GM19193 (cell line): Measurements from ENCODE around the gene MERTK.

Experiments used
- POLR2A ChIP-seq: IDR thresholded peaks from 4 replicates; pipeline ENCODE4 v1.6.1; 2011; ENCODE audit not compliant: insufficient read depth, insufficient read length; ENCODE audit errors: extremely low read depth

MERTK gene

GRCh38 chr2:111994042-111994441, 95.6 kb downstream of the MERTK start:
- TF ChIP-seq POLR2A, result no peak

DNA sequence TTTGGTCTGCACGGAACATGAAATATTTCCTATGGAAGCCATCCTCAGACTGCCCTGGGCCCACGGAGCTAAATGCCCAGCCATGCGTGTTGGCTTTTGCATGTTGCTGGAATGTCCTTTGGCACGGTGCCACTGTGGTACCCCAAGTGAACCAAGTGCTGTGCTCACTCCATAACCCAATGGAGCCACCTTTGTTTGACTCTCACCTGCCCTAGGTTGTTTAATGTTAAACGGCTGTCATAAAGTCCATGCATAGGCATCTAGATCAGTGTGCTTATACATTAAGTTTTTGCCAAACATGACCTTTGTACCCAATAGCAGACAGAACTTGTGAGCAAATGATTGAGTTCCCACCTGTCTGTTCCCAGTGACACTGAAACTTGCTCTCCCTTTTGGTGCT, 96.7 kb downstream of the MERTK start:
- TF ChIP-seq POLR2A, result no peak

DNA sequence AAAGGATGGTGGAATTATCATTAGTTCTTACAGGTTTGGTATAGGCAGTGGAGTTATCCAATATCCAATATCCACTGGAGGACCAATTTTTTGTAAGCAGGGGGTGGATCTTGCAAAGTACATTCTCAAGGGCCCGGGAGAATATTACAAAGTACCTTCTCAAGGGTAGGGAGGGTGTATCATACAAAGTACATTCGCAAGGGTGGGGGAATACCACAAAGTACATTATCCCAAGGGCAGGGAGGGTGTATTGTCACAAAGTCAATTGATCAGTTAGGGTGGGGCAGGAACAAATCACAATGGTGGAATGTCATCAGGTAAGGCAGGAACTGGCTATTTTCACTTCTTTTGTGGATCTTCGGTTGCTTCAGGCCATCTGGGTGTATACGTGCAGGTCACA, 101.4 kb downstream of the MERTK start:
- no peak for TF ChIP-seq POLR2A

DNA sequence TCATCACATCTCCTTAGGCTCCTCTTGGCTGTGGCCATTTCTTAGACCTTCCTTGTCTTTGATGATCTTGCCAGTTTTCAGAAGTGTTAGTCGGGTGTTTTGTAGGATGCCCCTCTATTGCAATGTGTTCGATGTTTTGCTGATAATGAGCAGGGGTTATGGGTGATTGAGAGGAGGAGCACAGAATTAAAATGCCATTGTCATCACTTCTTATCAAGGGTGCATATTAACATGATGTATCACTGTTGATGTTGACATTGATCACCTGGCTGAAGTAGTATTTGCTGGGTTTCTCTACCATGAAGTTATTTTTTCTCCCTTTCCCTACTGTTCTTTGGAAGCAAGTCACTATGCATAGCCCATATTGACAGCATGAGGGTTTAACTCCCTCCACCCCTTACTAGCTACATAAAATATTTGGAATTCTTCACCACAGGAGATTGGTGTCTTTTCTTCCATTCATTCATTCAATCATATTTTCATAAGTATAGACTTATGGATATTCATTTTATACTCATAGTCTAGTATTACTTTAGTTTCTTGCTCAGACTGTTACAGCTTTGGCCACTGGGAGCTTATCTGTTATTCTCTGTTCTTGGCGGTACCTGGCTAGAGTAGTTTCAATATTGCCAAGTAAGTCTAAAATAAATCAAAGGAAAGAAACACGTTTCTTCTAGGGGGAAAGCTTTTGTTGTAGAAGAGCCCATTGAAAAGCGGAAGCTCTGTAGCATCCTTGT, 102.2 kb downstream of the MERTK start:
- no peak for TF ChIP-seq POLR2A

DNA sequence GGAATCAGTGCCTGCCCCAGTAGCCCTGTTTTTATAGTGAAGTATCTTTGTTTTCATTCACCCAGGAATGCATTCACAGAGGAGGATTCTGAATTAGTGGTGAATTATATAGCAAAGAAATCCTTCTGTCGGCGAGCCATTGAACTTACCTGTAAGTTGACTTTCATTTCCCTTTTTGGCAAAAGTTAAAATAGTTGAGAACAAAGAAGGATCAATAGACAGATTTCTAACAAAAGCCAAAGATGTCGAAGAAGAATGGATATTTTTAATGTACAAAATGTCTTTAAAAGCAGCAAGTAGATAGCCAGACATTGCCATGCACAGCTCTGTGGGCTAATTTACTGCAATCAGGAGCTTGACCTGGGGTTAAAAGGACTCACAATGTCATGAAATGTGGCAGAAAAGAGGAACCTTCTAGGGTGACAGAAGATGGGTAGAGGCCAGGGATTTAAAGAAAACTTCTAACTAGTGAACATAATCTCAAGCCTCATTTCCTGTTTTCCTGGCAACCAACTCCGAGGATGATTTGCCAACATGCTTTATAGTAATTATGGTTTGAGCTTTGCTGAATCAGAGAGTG, 102.8 kb downstream of the MERTK start:
- TF ChIP-seq POLR2A, result no peak

DNA sequence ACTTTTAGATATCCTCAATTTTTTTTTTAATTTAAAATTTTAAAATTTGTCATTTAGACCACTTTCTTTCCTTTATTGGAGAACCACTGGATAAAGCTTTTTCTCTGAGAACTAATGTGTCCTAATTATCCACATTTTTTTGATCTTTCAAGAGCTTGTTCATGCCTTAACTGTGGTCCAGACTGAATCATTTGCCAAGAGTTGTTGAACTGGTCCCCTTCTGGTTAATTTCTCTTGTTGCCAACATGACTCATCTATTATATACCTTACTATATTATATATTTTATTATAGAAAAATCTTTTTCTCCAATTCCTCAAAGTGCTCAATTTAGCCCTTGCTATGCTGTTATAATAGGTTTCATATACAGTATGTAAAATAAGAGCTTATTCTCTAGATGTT, 103.5 kb downstream of the MERTK start:
- TF ChIP-seq POLR2A, result no peak

- no peak for TF ChIP-seq POLR2A
Measured at GRCh38 chr2:112003576-112004252, 105.3 kb downstream of the MERTK start.

DNA sequence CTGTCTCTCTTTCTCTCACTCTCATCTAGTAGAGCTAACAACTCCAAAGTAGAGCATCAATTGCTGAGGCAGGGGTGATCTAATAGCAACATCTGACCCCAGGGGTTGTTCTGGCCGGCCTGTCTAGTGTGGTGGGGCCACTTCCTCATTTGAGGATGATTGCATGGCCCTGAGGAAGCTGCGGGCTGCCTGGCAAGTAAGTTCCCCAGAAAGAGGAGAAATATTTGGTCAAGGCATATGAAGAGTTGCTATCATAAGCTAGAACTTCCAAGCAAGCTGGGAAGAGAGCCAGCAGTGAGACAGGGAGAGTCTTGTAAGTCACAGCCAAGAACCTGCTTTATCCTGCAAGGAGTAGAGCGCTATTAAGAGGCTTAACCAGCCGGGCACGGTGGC, 105.8 kb downstream of the MERTK start:
- no peak for TF ChIP-seq POLR2A

GRCh38 chr2:112005406-112006075, 107.1 kb downstream of the MERTK start:
- no peak for TF ChIP-seq POLR2A

GRCh38 chr2:112006076-112006410, 107.6 kb downstream of the MERTK start:
- no peak for TF ChIP-seq POLR2A

DNA sequence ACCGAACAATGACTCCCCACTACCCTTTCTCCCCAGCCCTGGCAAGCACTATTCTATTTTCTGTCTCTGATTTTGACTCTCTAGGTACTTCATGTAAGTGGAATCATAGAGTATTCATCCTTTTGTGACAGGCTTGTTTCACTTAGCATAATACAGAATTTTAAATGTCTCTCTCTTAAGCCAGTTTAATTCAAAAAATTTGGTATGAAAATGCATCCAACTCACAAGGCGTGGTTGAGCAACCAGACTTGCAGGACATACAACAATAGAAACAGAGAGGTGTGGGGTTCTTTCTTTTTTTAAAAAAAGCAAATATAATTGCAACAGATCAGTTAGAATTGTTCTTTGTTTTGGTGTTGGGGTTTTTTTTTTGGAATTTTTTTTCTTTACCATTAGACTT, 109.1 kb downstream of the MERTK start:
- no peak for TF ChIP-seq POLR2A

DNA sequence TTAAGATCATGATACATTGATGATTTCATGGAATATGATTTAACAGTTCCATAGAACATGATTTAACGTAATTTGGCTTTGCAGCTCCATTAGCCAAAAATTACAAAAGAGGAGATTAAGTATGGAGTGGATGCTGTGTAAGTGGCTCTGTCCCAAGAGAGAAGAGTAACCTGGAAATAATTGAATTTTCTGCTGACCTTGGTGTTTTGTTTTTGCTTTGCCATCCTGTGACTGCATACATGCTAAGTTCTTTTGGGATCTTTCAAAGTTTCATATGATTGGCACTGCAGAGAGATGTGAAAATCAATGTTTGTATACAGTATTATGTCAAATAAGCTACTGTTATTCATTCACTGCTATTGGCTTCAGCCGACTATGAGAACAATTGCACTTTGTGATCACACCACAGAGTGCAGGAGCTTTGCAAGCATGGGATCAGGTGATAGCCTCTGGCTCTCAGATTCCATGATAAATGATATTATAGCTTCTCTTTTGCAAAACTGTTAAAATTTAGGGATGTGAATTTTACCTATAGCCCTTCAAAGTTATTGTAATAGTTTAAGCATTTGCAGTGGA, 110.6 kb downstream of the MERTK start:
- TF ChIP-seq POLR2A, result no peak

- no peak for TF ChIP-seq POLR2A
Measured at GRCh38 chr2:112010751-112011150, 112.3 kb downstream of the MERTK start.

DNA sequence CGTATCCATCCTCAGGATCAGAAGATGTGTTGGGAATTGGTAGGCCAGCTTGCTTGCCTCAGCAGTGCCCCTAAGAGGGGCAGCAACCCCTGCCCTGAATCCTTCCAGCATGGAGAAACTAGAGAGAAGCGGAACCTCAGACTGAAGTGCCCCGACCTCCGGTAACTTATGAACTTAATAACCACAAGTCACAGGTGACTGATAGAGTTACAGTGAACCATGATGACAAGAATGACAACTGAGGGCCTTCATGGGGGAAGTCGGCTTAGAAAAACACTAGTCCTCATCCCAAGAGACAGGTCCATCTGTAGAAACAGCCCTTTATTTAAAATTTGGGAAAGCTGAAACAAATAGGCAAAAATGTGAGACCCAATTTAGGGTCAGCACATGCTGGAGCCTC, 114.1 kb downstream of the MERTK start:
- no peak for TF ChIP-seq POLR2A

GRCh38 chr2:112018846-112019245, 120.4 kb downstream of the MERTK start:
- TF ChIP-seq POLR2A, result no peak
